PC-3 (cell line): ENCODE data around the gene ZPBP. TPM values are rescaled to one million over a fixed set of nuclear protein-coding genes. Genes with fewer than 3 reads are reported as not detected.
A peak's percentile ranks its signal among the peaks of the same experiment; 100 is the strongest.

Experiments used
- ATAC-seq: fragments of 200-7000 bp; cut with Tn5 transposase; 2 replicates; pipeline ENCODE4 v1.9.1; 2020; ENCODE audit warnings: mild to moderate bottlenecking, moderate library complexity
- BruUV-seq: library from RNA; stranded (reverse); fragments of 400-500 nt; replicated peaks from 2 replicates; lab custom pipeline; 2021; lab: Mats Ljungman, UMichigan
- CTCF ChIA-PET: fragments of 300-600 bp; sonication (Branson Sonifier 250); formaldehyde crosslinking; loops from one replicate; lab custom pipeline; 2022; ENCODE audit warnings: antibody characterized with exemption; lab: Charles Lee
- POLR2A ChIA-PET: fragments of 300-600 bp; sonication (Branson Sonifier 250); formaldehyde crosslinking; loops from one replicate; lab custom pipeline; 2022; ENCODE audit warnings: antibody characterized with exemption; ENCODE audit not compliant: unreplicated experiment; lab: Charles Lee
- DNase-seq: peaks from one replicate; pipeline ENCODE4 v3.0.0-alpha.2; 2015
- H2AFZ ChIP-seq: fragments of 300-600 bp; sonication (generic); 2 replicates; pipeline ENCODE4 v1.6.0; 2016; ENCODE audit warnings: antibody characterized with exemption, low read length
- H3F3A ChIP-seq: fragments of 300-600 bp; sonication (generic); one replicate; pipeline ENCODE4 v1.6.0; 2017; ENCODE audit warnings: antibody characterized with exemption, low read length, control low read depth, mild to moderate bottlenecking; ENCODE audit not compliant: unreplicated experiment
- H3K27ac ChIP-seq: fragments of 300-600 bp; sonication (generic); 2 replicates; pipeline ENCODE4 v1.5.1; 2016; ENCODE audit warnings: mild to moderate bottlenecking, low read length
- H3K27me3 ChIP-seq: fragments of 300-600 bp; sonication (generic); 2 replicates; pipeline ENCODE4 v1.6.1; 2016; ENCODE audit warnings: low read length, mixed read lengths
- H3K36me3 ChIP-seq: fragments of 300-600 bp; sonication (generic); 2 replicates; pipeline ENCODE4 v1.6.1; 2016; ENCODE audit warnings: low read depth, mixed run types, low read length, mixed read lengths
- H3K4me1 ChIP-seq: fragments of 300-600 bp; sonication (generic); 2 replicates; pipeline ENCODE4 v1.5.1; 2016; ENCODE audit warnings: low read length; ENCODE audit not compliant: insufficient read depth
- H3K4me2 ChIP-seq: fragments of 300-600 bp; sonication (generic); 2 replicates; pipeline ENCODE4 v1.6.0; 2016; ENCODE audit warnings: low read length
- H3K4me3 ChIP-seq: fragments of 300-600 bp; sonication (generic); 2 replicates; pipeline ENCODE4 v1.5.1; 2016; ENCODE audit warnings: mild to moderate bottlenecking, low read length, mixed read lengths
- H3K79me2 ChIP-seq: fragments of 300-600 bp; sonication (generic); 2 replicates; pipeline ENCODE4 v1.6.1; 2017; ENCODE audit warnings: low read length, mixed read lengths
- H3K9ac ChIP-seq: fragments of 300-600 bp; sonication (generic); 2 replicates; pipeline ENCODE4 v1.6.0; 2016; ENCODE audit warnings: mild to moderate bottlenecking, low read length
- H3K9me2 ChIP-seq: fragments of 300-600 bp; sonication (generic); replicated peaks from 2 replicates; pipeline ENCODE4 v1.6.1; 2016; ENCODE audit warnings: mixed run types, low read length, mixed read lengths
- H3K9me3 ChIP-seq: fragments of 300-600 bp; sonication (generic); 2 replicates; pipeline ENCODE4 v1.6.1; 2016; ENCODE audit warnings: low read length, mixed read lengths
- H4K20me1 ChIP-seq: fragments of 300-600 bp; sonication (generic); 2 replicates; pipeline ENCODE4 v1.6.1; 2016; ENCODE audit warnings: low read length, mixed read lengths
- CTCF ChIP-seq: fragments of 300-600 bp; sonication (generic); conservative IDR thresholded peaks from 2 replicates; pipeline ENCODE4 v1.5.1; 2017; ENCODE audit warnings: antibody characterized with exemption, low read depth, mild to moderate bottlenecking, low read length
- EZH2 ChIP-seq: fragments of 300-600 bp; sonication (generic); IDR thresholded peaks from one replicate; pipeline ENCODE4 v1.6.1; 2017; ENCODE audit warnings: antibody characterized with exemption, mild to moderate bottlenecking, low read length; ENCODE audit not compliant: unreplicated experiment
- EZH2phosphoT487 ChIP-seq: fragments of 300-600 bp; sonication (generic); IDR thresholded peaks from 2 replicates; pipeline ENCODE4 v1.6.1; 2018; ENCODE audit warnings: mild to moderate bottlenecking, antibody characterized with exemption, low read length, borderline replicate concordance
- intact Hi-C: fragments of 100-400 bp; cut with micrococcal nuclease; formaldehyde crosslinking; loops from 2 replicates; pipeline ENCODE4 v1.9.0; 2023
- total RNA-seq: library from RNA; depleted of rRNA; stranded (reverse); fragments of >200 nt; gene quantifications from 2 replicates; pipeline ENCODE4 v1.2.3, GENCODE V29; 2014

The ZPBP gene
- total RNA-seq, 1 experiment from 2014 or later: not detected

GRCh38 chr7:50073093-50073492 is 20.0 kb downstream of the ZPBP start:
- intact Hi-C loops: no loop called here
- Histone ChIP-seq H3K9me2 (no peaks in the 10 kb centered on the region), H3K4me1 (peaks cover 13% of the 10 kb centered on the region), H3K9ac (no peak overlapping the region), H3K36me3 (no peaks in the 10 kb centered on the region), H3K4me3 (no peak overlapping the region), H3K27me3 (no peaks in the 10 kb centered on the region), H2AFZ (no peak overlapping the region), H3K9me3 (no peaks in the 10 kb centered on the region), H3K79me2 (no peaks in the 10 kb centered on the region), H3F3A (no peaks in the 10 kb centered on the region), H3K27ac (no peak overlapping the region), H3K4me2 (no peak overlapping the region), H4K20me1 (no peaks in the 10 kb centered on the region)
- POLR2A ChIA-PET: no interaction called here
- ATAC-seq: no peak
- no peak for TF ChIP-seq EZH2
- TF ChIP-seq CTCF: no peak
- TF ChIP-seq EZH2phosphoT487: no peak
- BruUV-seq: no TSS peak
- CTCF ChIA-PET: no interaction called here
- no peak for DNase-seq

- H4K20me1 ChIP-seq: no peaks in the 10 kb centered on the region
- peak overlapping the region; percentile 70 for H3K4me3 ChIP-seq
- peak overlapping the region; percentile 88 for H2AFZ ChIP-seq
- no peaks in the 10 kb centered on the region for H3K79me2 ChIP-seq
- H3K27me3 ChIP-seq: no peaks in the 10 kb centered on the region
- no peak for TF ChIP-seq EZH2
- no peak for TF ChIP-seq CTCF
- no peak for TF ChIP-seq EZH2phosphoT487
- H3K9me2 ChIP-seq: no peaks in the 10 kb centered on the region
- CTCF ChIA-PET: no interaction called here
- no TSS peak for BruUV-seq
- peak; percentile 57 for ATAC-seq
- H3K36me3 ChIP-seq: no peaks in the 10 kb centered on the region
- peak overlapping the region; percentile 94 for H3K4me2 ChIP-seq
- intact Hi-C loops: no loop called here
- no peaks in the 10 kb centered on the region for H3K9me3 ChIP-seq
- POLR2A ChIA-PET: no interaction called here
- H3F3A ChIP-seq: no peaks in the 10 kb centered on the region
- peaks cover 13% of the 10 kb centered on the region for H3K4me1 ChIP-seq
- peak overlapping the region; percentile 2; the same call in 1 of the 2 replicates for H3K27ac ChIP-seq
- peak; percentile 35 for DNase-seq
- no peak overlapping the region for H3K9ac ChIP-seq
These were observed 23.4 kb downstream of the ZPBP start for GRCh38 chr7:50069613-50070012.

GRCh38 chr7:50068850-50069551 is 24.0 kb downstream of the ZPBP start:
- TF ChIP-seq CTCF (no peak), EZH2 (no peak), EZH2phosphoT487 (no peak)
- Histone ChIP-seq H3K9me2 (no peaks in the 10 kb centered on the region), H3K36me3 (no peaks in the 10 kb centered on the region), H3K9ac (peak overlapping the region; percentile 15; the same call in 1 of the 2 replicates), H3K4me2 (peak overlapping the region; percentile 94), H2AFZ (peak overlapping the region; percentile 88), H3K27ac (peak overlapping the region; percentile 2; the same call in 1 of the 2 replicates), H4K20me1 (no peaks in the 10 kb centered on the region), H3K79me2 (no peaks in the 10 kb centered on the region), H3K27me3 (no peaks in the 10 kb centered on the region), H3K4me1 (peaks cover 13% of the 10 kb centered on the region), H3F3A (no peaks in the 10 kb centered on the region), H3K4me3 (peak overlapping the region; percentile 70), H3K9me3 (no peaks in the 10 kb centered on the region)
- ChIA-PET CTCF (no interaction called here), POLR2A (no interaction called here)
- DNase-seq: peak; percentile 85
- intact Hi-C loops: no loop called here
- no TSS peak for BruUV-seq
- ATAC-seq: peak; percentile 82
